ENCODE data around the gene ENTPD2.

Gene ENTPD2

GRCh38 chr9:137095664-137096517 is 42.0 kb upstream of the ENTPD2 start:
- H3K9me3 Mint-ChIP-seq, result no peaks in the 10 kb centered on the region
- no peaks in the 10 kb centered on the region for H3K4me1 Mint-ChIP-seq
- H3K4me3 Mint-ChIP-seq, result no peak overlapping the region
- H3K27me3 Mint-ChIP-seq (ENCODE audit: low read depth, poor library complexity), result no peaks in the 10 kb centered on the region
- no peak for TF ChIP-seq CTCF (IDR thresholded peaks at IDR 0.05)
- DNase-seq, result no peak
- H3K36me3 Mint-ChIP-seq (ENCODE audit: low read depth), result peaks cover 29% of the 10 kb centered on the region
- H3K27ac Mint-ChIP-seq, result no peak overlapping the region

GRCh38 chr9:137089232-137089947 is 35.5 kb upstream of the ENTPD2 start:
- TF ChIP-seq CTCF (IDR thresholded peaks at IDR 0.05), result no peak
- Mint-ChIP-seq H3K9me3 (no peaks in the 10 kb centered on the region), H3K36me3 (ENCODE audit: low read depth) (peaks cover 27% of the 10 kb centered on the region), H3K4me1 (peaks cover 17% of the 10 kb centered on the region), H3K27ac (no peak overlapping the region), H3K27me3 (ENCODE audit: low read depth, poor library complexity) (peaks cover 18% of the 10 kb centered on the region), H3K4me3 (no peak overlapping the region)
- no peak for DNase-seq

GRCh38 chr9:137088121-137088520 is 34.3 kb upstream of the ENTPD2 start:
- Mint-ChIP-seq H3K4me3 (peak overlapping the region; percentile 88), H3K36me3 (ENCODE audit: low read depth) (peaks cover 23% of the 10 kb centered on the region), H3K9me3 (no peaks in the 10 kb centered on the region), H3K4me1 (peaks cover 24% of the 10 kb centered on the region), H3K27ac (no peak overlapping the region), H3K27me3 (ENCODE audit: low read depth, poor library complexity) (peaks cover 30% of the 10 kb centered on the region)
- TF ChIP-seq CTCF (IDR thresholded peaks at IDR 0.05), result no peak
- no peak for DNase-seq

GRCh38 chr9:137087409-137087925 is 33.6 kb upstream of the ENTPD2 start:
- H3K36me3 Mint-ChIP-seq (ENCODE audit: low read depth), result peaks cover 17% of the 10 kb centered on the region
- peak overlapping the region; percentile 88 for H3K27ac Mint-ChIP-seq
- peaks cover 24% of the 10 kb centered on the region for H3K4me1 Mint-ChIP-seq

More at GRCh38 chr9:137087409-137087925, 33.6 kb upstream of the ENTPD2 start:
- Mint-ChIP-seq H3K4me3 (peak overlapping the region; percentile 88), H3K27me3 (ENCODE audit: low read depth, poor library complexity) (peaks cover 30% of the 10 kb centered on the region), H3K9me3 (no peaks in the 10 kb centered on the region)
- no peak for TF ChIP-seq CTCF (IDR thresholded peaks at IDR 0.05)
- DNase-seq, result no peak
